Parathyroid adenoma (tissue), 2 donors: ENCODE measurements around the gene PROC.

Experiments
- H2AFZ ChIP-seq: fragments of 300-600 bp; sonication (generic); one replicate; pipeline ENCODE4 v1.7.0; 2017; ENCODE audit warnings: antibody characterized with exemption, mild to moderate bottlenecking
- H3K27ac ChIP-seq: fragments of 300-600 bp; sonication (generic); one replicate; pipeline ENCODE4 v1.7.0; 2017
- H3K27me3 ChIP-seq: fragments of 300-600 bp; sonication (generic); one replicate; pipeline ENCODE4 v1.7.0; 2017; ENCODE audit warnings: low read length; ENCODE audit not compliant: control insufficient read depth, insufficient read depth
- H3K36me3 ChIP-seq: fragments of 300-600 bp; sonication (generic); one replicate; pipeline ENCODE4 v1.7.0; 2017; ENCODE audit warnings: low read length; ENCODE audit not compliant: control insufficient read depth, insufficient read depth
- H3K4me1 ChIP-seq: fragments of 300-600 bp; sonication (generic); one replicate; pipeline ENCODE4 v1.7.0; 2017; ENCODE audit warnings: control low read depth
- H3K4me2 ChIP-seq: fragments of 300-600 bp; sonication (generic); one replicate; pipeline ENCODE4 v1.7.0; 2017; ENCODE audit warnings: low read length
- H3K4me3 ChIP-seq: fragments of 300-600 bp; sonication (generic); one replicate; pipeline ENCODE4 v1.7.0; 2017; ENCODE audit warnings: low read depth, low read length
- H3K79me2 ChIP-seq: fragments of 300-600 bp; sonication (generic); one replicate; pipeline ENCODE4 v1.7.0; 2017; ENCODE audit warnings: control low read depth
- H3K9ac ChIP-seq: fragments of 300-600 bp; sonication (generic); one replicate; pipeline ENCODE4 v1.7.0; 2017; ENCODE audit warnings: mild to moderate bottlenecking
- H3K9me3 ChIP-seq: fragments of 300-600 bp; sonication (generic); one replicate; pipeline ENCODE4 v1.7.0; 2017; ENCODE audit warnings: low read length; ENCODE audit not compliant: control insufficient read depth
- CTCF ChIP-seq: fragments of 300-600 bp; sonication (generic); IDR thresholded peaks from one replicate; pipeline ENCODE4 v1.7.0; 2017; ENCODE audit warnings: antibody characterized with exemption, mild to moderate bottlenecking
- donor health status: primary hyperparathyroidism.

PROC gene

GRCh38 chr2:127437056-127437455, 18.8 kb downstream of the PROC start:
- Histone ChIP-seq H3K4me3 (no peak overlapping the region), H3K27me3 (no peaks in the 10 kb centered on the region), H3K9me3 (no peaks in the 10 kb centered on the region), H3K4me1 (no peaks in the 10 kb centered on the region), H2AFZ (no peak overlapping the region), H3K36me3 (no peaks in the 10 kb centered on the region), H3K9ac (no peak overlapping the region), H3K79me2 (no peaks in the 10 kb centered on the region), H3K27ac (no peak overlapping the region), H3K4me2 (no peak overlapping the region)
- TF ChIP-seq CTCF: no peak

GRCh38 chr2:127437781-127438726, 19.8 kb downstream of the PROC start:
- no peak for TF ChIP-seq CTCF
- Histone ChIP-seq H3K36me3 (no peaks in the 10 kb centered on the region), H3K27ac (no peak overlapping the region), H2AFZ (no peak overlapping the region), H3K79me2 (no peaks in the 10 kb centered on the region), H3K4me1 (no peaks in the 10 kb centered on the region), H3K9ac (no peak overlapping the region), H3K4me2 (no peak overlapping the region), H3K9me3 (no peaks in the 10 kb centered on the region), H3K4me3 (no peak overlapping the region), H3K27me3 (no peaks in the 10 kb centered on the region)

- no peak for TF ChIP-seq CTCF
- no peaks in the 10 kb centered on the region for H3K9me3 ChIP-seq
- no peak overlapping the region for H3K4me3 ChIP-seq
- no peak overlapping the region for H3K27ac ChIP-seq
- H3K79me2 ChIP-seq: no peaks in the 10 kb centered on the region
- H2AFZ ChIP-seq: no peak overlapping the region
- H3K4me1 ChIP-seq: no peaks in the 10 kb centered on the region
- H3K36me3 ChIP-seq: no peaks in the 10 kb centered on the region
- no peaks in the 10 kb centered on the region for H3K27me3 ChIP-seq
- H3K4me2 ChIP-seq: no peak overlapping the region
- no peak overlapping the region for H3K9ac ChIP-seq
These were observed 21.1 kb downstream of the PROC start for GRCh38 chr2:127439343-127439742.

- TF ChIP-seq CTCF: no peak
- no peak overlapping the region for H3K9ac ChIP-seq
- no peak overlapping the region for H3K4me2 ChIP-seq
- H3K4me1 ChIP-seq: no peaks in the 10 kb centered on the region
- H3K79me2 ChIP-seq: no peaks in the 10 kb centered on the region
- H3K36me3 ChIP-seq: no peaks in the 10 kb centered on the region
- H3K27ac ChIP-seq: no peak overlapping the region
- no peaks in the 10 kb centered on the region for H3K9me3 ChIP-seq
- no peak overlapping the region for H3K4me3 ChIP-seq
- H2AFZ ChIP-seq: no peak overlapping the region
- H3K27me3 ChIP-seq: no peaks in the 10 kb centered on the region
These were observed 30.3 kb downstream of the PROC start for GRCh38 chr2:127448526-127448925.

DNA sequence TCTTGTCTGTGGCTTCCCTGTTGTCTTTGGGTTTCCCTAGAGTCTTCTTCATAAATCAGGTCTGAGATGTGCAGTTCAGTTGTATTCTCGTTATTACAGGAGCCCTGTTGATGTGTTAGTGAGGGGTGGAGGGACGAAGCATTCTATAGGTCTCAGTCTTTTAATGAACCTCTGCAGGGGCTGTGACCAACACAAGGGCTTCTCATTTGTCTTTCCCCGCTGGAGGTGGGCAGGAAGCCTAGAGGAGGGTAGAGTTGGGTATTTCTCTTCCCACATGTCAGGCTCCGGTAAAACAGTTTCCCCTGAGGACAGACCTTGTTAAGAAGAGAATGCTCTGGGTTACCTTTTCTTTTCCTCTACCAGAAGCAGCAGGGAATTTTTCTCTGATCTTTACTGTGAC, 31.2 kb downstream of the PROC start:
- no peaks in the 10 kb centered on the region for H3K4me1 ChIP-seq
- no peaks in the 10 kb centered on the region for H3K79me2 ChIP-seq
- H3K4me3 ChIP-seq: no peak overlapping the region
- H3K9ac ChIP-seq: no peak overlapping the region
- H3K9me3 ChIP-seq: no peaks in the 10 kb centered on the region
- H3K27me3 ChIP-seq: no peaks in the 10 kb centered on the region
- H2AFZ ChIP-seq: no peak overlapping the region
- no peak overlapping the region for H3K27ac ChIP-seq
- no peak overlapping the region for H3K4me2 ChIP-seq
- H3K36me3 ChIP-seq: no peaks in the 10 kb centered on the region
- TF ChIP-seq CTCF: no peak
